NCI-H2081 treated with DMSO at 0.1 percent for 48 hours (cell line): Measurements from ENCODE around the gene FOXP4.

Experiments
- DNase-seq: peaks from one replicate; lab custom pipeline; 2025; lab: John Stamatoyannopoulos, UW

Gene FOXP4

GRCh38 chr6:41545703-41546474, at the start of gene FOXP4:
TSS of gene FOXP4 (plus strand) at chr6:41546381. CDS start at chr6:41565761, 19,380 bp downstream.
- DNase-seq: peak; percentile 20

DNA sequence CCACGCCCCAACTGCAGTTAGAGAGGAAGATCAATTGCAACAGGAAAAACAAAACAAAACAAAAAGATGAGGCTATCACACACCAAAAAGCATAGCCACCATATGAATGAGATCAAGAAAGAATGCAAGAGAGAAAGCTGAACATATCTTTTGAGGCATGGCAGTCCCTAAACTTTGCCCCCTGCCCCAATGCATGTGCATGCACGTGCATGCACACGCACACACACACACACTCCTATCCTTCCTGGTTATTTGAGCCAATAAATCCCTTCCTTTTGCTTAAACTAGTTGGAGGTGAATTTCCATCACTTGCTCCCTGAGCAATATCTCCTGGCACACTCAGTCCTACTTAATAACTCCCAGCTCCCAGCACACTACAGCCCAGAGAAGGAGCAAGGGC, 48.6 kb upstream of the FOXP4 start:
- no peak for DNase-seq

DNA sequence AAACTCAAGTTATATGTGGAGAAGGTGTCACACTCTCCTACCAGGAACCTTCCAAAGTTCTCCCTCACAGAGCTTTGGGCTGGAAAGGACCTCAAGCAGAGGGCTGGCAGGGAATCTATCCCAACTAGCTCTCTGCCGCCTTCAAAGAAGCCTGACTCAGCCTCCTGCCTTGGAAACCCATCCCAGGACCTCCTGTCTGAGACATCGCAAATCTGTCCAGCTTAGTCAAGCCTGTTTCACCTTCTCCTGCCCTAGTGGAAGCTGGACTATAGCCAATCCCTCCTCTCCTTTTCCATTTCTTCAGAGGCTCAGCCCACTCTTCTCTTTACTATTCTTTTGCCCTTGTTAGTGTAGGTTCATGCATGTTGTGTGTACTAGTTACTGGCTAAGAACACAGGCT, 48.2 kb upstream of the FOXP4 start:
- DNase-seq: no peak

- no peak for DNase-seq
Observed at GRCh38 chr6:41498968-41499599, 47.1 kb upstream of the FOXP4 start.

DNA sequence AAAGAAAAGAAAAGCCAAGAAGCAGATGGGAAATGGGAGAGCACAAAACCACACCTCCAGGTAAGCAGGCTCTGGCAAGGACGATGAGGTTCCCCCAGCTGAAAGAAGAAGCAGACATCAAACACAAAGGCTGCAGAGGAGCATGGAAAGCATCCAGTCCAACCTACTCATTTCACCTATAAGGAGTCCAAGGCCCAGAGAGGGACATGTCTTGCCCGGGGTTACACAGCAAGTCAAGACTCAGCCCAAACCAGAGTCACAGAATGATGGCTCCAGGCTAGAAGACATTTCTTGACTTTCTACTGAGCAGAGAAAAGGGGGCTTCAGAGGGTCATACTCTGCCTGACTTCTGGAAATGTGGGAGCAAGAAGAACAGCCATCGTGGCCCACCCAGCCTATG, 45.6 kb upstream of the FOXP4 start:
- DNase-seq: no peak

- no peak for DNase-seq
Observed at GRCh38 chr6:41502566-41502916, 43.6 kb upstream of the FOXP4 start.

DNA sequence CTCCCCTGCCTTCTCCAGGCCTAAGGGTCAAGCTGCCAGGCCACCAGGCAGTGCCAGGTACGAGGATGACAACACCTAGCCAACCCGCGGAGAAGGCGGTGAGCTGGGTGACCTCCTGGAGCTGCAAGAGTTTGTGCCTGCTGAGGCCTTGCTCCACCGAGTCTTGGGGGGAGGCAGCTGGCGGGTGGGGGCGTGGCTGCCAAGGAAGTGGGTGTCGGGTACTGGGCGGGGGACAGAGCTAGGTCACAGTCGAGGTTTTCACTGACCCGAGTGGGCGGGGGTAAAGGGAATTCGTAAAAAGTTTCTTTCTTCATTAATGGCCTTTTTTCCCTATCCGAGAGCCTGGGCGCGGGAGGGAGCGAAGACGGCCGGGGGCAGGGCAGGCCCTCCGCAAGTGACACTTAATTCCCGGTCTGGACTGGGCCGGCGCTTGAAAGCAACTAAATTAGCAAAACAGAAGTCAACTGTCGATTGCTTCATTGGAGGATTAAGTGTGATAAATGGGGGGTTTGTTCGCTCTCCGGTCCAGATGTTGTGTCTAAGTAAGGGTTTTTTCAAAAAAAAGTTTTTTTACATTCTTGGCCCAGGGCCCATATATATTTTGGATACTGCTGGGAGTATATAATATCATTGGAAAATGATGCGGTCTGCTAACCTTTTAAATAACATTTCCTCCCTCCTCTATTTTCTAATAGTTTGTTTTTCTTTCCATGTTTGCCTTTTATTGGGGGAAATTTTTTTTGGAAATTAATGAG, 43.1 kb upstream of the FOXP4 start:
- DNase-seq: no peak

DNA sequence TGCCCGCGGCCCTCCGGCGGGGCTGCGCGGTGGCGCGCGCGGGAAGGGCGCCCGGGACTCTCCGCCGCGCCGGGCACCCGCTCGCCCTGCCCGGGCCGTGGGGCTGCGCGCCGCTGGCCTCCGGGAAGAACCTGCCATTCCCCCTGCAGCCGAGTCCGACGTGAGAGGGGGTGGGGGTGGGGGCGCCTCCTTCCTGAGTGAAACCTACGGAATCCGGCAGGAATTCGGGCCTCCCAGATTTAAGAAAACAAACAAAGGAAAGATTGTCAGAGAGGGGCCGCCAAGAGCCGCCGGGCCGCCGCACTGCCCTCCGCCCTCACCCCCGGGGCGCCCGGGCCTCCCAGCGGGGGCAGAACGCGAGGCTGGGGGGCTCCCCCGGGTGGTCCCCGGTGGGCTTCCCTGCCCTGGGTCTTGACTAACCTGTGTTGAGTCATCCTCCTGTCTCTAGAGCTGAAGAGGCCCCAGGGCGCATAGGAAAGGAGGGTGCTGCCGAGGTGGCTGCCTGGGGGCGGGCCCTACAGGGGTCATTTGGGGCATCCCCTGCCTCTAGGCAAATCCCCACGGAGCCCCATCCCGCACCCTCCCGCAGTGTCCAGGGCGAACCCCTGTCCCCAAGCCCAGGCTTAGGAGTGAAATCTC, 42.2 kb upstream of the FOXP4 start:
- DNase-seq: no peak

GRCh38 chr6:41504466-41505121, 41.6 kb upstream of the FOXP4 start:
- DNase-seq: no peak

GRCh38 chr6:41505122-41506049, 40.8 kb upstream of the FOXP4 start:
- DNase-seq: no peak

- no peak for DNase-seq
Observed at GRCh38 chr6:41508479-41508878, 37.7 kb upstream of the FOXP4 start.

- no peak for DNase-seq
Observed at GRCh38 chr6:41509580-41509979, 36.6 kb upstream of the FOXP4 start.

DNA sequence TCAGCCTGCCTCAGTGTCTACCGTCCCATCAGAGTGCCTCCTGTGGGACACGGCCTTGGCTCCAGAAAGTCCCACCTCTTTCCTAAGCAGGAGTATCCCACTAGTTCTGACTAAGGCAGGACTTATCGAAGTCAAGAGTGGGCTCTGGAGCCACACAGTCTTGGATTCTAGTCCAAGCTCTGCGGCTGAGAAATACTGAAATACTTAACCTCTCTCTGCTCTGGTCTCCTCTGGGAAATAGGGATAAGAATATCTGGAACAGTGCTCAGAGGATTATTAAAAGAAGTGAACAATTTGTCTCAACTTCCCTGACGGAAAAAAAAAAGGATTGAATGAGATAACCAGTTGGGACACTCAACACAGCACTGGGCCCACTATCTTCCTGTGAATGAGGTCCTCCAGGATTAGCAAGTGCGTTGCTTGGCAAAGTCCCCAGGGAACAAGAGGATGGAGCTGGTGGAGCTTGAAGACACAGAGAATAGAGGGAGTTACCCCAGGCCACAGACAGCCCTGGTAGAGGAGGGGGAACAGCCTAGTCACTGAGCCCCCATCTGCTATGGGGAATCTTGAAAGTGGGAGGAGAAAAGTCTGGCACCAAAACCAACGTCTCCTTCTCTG, 34.6 kb upstream of the FOXP4 start:
- no peak for DNase-seq

DNA sequence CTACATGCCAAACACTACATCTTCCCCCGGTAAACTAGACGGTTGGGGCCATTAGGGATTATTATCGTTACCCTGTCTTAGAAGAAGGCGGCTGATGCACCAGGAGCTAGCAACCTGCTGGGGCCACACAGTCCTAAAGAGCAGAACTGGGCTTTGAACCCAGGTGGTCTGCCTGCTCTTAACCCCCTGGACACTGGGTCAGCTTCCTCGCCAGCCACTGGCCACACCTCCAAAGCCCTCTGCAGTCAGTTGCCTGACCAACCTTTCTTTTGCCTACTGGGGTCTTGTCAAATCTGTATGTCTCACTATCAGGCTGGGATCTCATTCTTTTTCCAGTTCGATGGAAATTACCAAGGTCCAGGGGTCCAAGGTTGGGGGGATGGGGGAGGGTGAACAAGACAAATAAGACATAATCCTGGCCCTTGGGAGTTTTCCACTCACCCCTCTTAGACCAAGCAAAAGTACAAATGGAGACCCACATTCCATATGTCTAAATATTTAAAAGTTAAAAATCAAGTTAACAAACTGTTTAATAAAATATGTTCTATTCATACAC, 34.0 kb upstream of the FOXP4 start:
- DNase-seq: no peak

- DNase-seq: no peak
Observed at GRCh38 chr6:41515995-41516394, 30.2 kb upstream of the FOXP4 start.

GRCh38 chr6:41518118-41518517, 28.1 kb upstream of the FOXP4 start:
- DNase-seq: no peak

- no peak for DNase-seq
Observed at GRCh38 chr6:41519305-41519744, 26.9 kb upstream of the FOXP4 start.

DNA sequence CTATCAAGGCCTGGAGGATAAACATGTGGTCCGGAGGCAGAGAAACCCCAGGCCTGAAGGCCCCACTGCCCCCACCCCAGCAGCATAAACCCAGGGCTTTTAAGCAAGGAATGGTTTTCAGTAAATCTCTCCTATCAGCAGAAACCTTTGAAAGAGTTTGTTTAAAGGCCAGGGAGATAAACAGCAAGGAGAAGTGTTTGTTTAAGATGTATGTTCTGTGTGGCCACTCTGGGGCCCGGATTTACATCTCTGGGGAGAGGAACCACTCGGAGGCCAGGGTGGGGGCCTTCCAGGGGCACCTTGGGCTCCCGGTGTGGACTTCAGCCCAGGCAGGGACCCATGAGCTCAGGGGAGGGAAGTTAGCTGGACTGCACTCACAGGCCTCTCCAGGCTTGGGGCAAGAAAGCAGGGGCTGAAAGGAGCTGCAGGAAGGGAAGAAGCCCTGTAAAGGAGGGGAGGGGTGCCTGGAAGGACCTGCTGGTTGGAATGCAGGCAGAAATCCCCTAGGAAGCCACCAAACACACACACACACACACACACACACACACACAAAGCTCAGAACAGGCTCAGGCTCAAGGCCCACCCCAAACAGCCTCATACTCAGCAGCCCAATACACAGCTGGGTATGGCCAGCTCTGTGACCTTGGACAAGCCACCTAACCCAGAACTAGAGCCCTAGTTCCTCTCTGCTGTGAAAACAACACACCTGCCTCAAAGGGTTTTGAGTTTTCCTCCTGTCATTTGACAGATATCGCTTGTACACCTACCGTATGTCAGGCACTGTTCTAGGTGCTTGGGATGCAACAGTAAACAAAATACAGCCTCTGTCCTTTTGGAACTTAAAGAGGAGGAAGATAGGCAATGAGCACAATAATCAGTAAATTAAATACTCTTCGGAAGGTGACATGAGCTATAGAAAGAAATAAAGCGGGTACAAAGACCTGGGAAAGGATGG, 26.2 kb upstream of the FOXP4 start:
- DNase-seq: no peak
